ENCODE results near the gene ST7.
"Not testable (repeated sequence)": the region's sequence is repeated elsewhere in the genome, so short reads cannot be mapped to it uniquely, and the experiment has no call there.

ST7 gene

GRCh38 chr7:117227091-117227490, 273.8 kb downstream of the ST7 start:
- no peak for DNase-seq (ENCODE audit: low read depth in 2 of 2)

GRCh38 chr7:117229350-117229749, 276.0 kb downstream of the ST7 start:
- no peak for DNase-seq (ENCODE audit: low read depth in 2 of 2)

- DNase-seq (ENCODE audit: low read depth in 2 of 2) = no peak
Observed at GRCh38 chr7:117230276-117231046, 277.2 kb downstream of the ST7 start.

- no peak for DNase-seq (ENCODE audit: low read depth in 2 of 2)
Observed at GRCh38 chr7:117231047-117231359, 277.7 kb downstream of the ST7 start.

GRCh38 chr7:117237646-117238045, 284.3 kb downstream of the ST7 start:
- DNase-seq (ENCODE audit: low read depth in 2 of 2) = no peak

- no peak for DNase-seq (ENCODE audit: low read depth in 2 of 2)
Observed at GRCh38 chr7:117238472-117238871, 285.2 kb downstream of the ST7 start.

GRCh38 chr7:117238937-117239336, 285.6 kb downstream of the ST7 start:
- no peak for DNase-seq (ENCODE audit: low read depth in 2 of 2)

GRCh38 chr7:117241088-117241487, 287.8 kb downstream of the ST7 start:
- DNase-seq (ENCODE audit: low read depth in 2 of 2) = no peak

GRCh38 chr7:117243390-117243789, 290.1 kb downstream of the ST7 start:
- no peak for DNase-seq (ENCODE audit: low read depth in 2 of 2)

- not testable (repeated sequence) for DNase-seq (ENCODE audit: low read depth in 2 of 2)
Observed at GRCh38 chr7:117245703-117246102, 292.4 kb downstream of the ST7 start.

GRCh38 chr7:117247809-117248208, 294.5 kb downstream of the ST7 start:
- DNase-seq (ENCODE audit: low read depth in 2 of 2) = no peak

GRCh38 chr7:117248829-117249228, 295.5 kb downstream of the ST7 start:
- no peak for DNase-seq (ENCODE audit: low read depth in 2 of 2)

GRCh38 chr7:117249696-117250095, 296.4 kb downstream of the ST7 start:
- DNase-seq (ENCODE audit: low read depth in 2 of 2) = no peak

GRCh38 chr7:117250245-117250644, 296.9 kb downstream of the ST7 start:
- no peak for DNase-seq (ENCODE audit: low read depth in 2 of 2)

GRCh38 chr7:117250801-117251200, 297.5 kb downstream of the ST7 start:
- no peak for DNase-seq (ENCODE audit: low read depth in 2 of 2)

GRCh38 chr7:117251687-117252086, 298.4 kb downstream of the ST7 start:
- no peak for DNase-seq (ENCODE audit: low read depth in 2 of 2)

- no peak for DNase-seq (ENCODE audit: low read depth in 2 of 2)
Observed at GRCh38 chr7:117259615-117260014, 306.3 kb downstream of the ST7 start.

GRCh38 chr7:117262546-117262945, 309.2 kb downstream of the ST7 start:
- no peak for DNase-seq (ENCODE audit: low read depth in 2 of 2)

- no peak for DNase-seq (ENCODE audit: low read depth in 2 of 2)
Observed at GRCh38 chr7:117264716-117265115, 311.4 kb downstream of the ST7 start.

GRCh38 chr7:117269417-117269816, 316.1 kb downstream of the ST7 start:
- DNase-seq (ENCODE audit: low read depth in 2 of 2) = no peak

- no peak for DNase-seq (ENCODE audit: low read depth in 2 of 2)
Observed at GRCh38 chr7:117269886-117270285, 316.6 kb downstream of the ST7 start.

- DNase-seq (ENCODE audit: low read depth in 2 of 2) = no peak
Observed at GRCh38 chr7:117270371-117270770, 317.1 kb downstream of the ST7 start.

- DNase-seq (ENCODE audit: low read depth in 2 of 2) = no peak
Observed at GRCh38 chr7:117271566-117271965, 318.3 kb downstream of the ST7 start.
